HFF-Myc (cell line): ENCODE results near the gene RAG1.

Source experiments
- DNase-seq: peaks from one replicate; pipeline ENCODE4 v3.0.0-alpha.2; 2011; ENCODE audit warnings: low read depth; ENCODE audit errors: extremely low read depth
- H3K4me3 ChIP-seq: replicated peaks from 2 replicates; pipeline ENCODE4 v1.5.1; 2011; ENCODE audit warnings: low read depth, mild to moderate bottlenecking, control low read depth, low read length
- TF ChIP-seq, protein P1 (sequence below): IDR thresholded peaks from 2 replicates; pipeline ENCODE4 v1.5.1; 2012; ENCODE audit warnings: mild to moderate bottlenecking, low read depth, low read length, control low read depth; ENCODE audit errors: missing control alignments

Gene RAG1

DNA sequence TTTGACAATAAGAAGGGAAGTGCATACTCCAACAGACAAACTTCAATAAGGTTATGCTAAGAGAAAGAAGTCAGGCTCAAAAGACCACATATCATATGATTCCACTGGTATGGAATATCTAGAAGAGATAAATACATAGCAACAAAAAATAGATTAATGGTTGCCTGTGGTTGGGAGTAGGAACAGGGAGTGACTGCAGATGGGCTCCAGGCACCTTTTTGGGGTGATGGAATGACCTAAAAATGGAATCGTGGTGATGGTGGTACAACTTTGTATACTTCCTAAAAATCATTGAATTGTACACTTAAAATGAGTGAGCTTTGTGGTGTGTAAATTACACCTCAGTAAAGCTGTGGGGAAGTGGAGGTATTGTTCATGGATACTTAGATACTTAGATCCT lies 59.2 kb downstream of the RAG1 start:
- TF ChIP-seq, protein P1, sequence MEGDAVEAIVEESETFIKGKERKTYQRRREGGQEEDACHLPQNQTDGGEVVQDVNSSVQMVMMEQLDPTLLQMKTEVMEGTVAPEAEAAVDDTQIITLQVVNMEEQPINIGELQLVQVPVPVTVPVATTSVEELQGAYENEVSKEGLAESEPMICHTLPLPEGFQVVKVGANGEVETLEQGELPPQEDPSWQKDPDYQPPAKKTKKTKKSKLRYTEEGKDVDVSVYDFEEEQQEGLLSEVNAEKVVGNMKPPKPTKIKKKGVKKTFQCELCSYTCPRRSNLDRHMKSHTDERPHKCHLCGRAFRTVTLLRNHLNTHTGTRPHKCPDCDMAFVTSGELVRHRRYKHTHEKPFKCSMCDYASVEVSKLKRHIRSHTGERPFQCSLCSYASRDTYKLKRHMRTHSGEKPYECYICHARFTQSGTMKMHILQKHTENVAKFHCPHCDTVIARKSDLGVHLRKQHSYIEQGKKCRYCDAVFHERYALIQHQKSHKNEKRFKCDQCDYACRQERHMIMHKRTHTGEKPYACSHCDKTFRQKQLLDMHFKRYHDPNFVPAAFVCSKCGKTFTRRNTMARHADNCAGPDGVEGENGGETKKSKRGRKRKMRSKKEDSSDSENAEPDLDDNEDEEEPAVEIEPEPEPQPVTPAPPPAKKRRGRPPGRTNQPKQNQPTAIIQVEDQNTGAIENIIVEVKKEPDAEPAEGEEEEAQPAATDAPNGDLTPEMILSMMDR: no peak
- DNase-seq: no peak
- no peak overlapping the region for H3K4me3 ChIP-seq

DNA sequence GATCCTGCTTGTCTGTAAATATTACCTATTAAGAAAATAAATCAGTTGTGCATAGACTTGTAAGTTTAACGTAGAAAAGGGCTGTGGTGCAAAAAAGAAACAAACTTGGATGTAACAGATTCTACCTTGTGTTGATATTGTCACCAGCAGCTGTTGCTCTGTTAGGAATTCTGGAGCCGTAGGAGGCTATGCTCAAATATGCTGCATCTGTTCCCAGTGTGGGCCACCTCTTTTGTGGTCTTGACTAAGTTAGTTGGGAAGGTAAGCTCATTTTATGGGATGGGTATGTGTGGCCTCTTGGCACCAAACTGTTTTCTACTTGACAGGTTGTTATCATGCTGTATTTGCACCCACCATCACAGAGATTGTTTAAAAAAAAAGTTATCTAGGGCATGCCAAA lies 59.7 kb downstream of the RAG1 start:
- DNase-seq: no peak
- no peak overlapping the region for H3K4me3 ChIP-seq
- TF ChIP-seq, protein P1: no peak

DNA sequence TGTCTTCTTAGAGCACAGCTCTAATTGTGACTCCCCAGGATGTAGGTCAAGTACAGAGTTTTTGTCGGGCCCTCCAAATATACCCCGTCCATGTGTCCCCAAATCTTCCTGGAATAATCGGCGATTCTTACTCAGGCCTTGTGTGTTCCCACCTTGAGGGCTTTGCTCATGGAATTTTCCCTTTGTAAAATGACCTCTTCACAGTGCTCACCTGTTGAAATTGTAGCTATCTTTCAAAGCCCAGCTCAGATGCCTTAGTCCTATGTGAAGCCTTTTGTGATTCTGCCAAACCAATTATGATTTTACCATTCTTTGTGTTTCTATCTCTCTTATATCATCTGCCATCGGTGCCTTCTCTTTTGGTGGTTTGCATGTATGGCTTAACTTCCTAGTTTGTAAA lies 60.3 kb downstream of the RAG1 start:
- H3K4me3 ChIP-seq: no peak overlapping the region
- TF ChIP-seq, protein P1: no peak
- no peak for DNase-seq

DNA sequence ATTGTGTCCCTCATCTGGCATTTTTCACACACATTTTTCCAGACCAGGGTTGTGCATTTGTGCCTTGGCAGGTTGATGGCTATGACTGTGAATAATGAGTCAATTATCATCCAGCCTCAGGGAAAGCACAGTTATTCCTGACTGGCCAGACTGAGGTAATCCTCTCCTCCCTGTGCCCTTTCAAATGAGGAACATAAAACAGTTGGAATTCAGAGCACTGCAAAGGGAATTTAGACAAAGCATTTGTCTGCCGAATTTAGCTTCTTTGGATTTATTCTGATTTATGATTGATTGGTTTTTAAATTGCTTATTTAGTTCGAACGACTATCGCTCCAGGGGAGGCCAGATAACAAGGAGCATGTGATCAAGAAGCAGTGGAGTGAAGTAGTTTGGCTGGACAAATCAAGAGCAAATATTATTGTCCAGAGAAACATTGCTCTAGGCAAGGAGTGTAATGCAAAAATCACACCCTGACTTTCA lies 61.0 kb downstream of the RAG1 start:
- DNase-seq: no peak
- H3K4me3 ChIP-seq: no peak overlapping the region
- TF ChIP-seq, protein P1: no peak
